ENCODE measurements around the gene TBCCD1. TPM values are rescaled to one million over a fixed set of nuclear protein-coding genes. Genes with fewer than 3 reads are reported as not detected.

The TBCCD1 gene
- total and polyA plus RNA-seq, 2 of the 8 experiments (the other 6 are each of a cell fraction or from before 2014, with no cell fraction given): 11.3 to 13.9 TPM

GRCh38 chr3:186509423-186509822, 57.7 kb downstream of the TBCCD1 start:
- DNase-seq (ENCODE audit: low read depth in 1 of 2, low spot score in 2 of 2): no peak
- H3K4ac ChIP-seq (replicated peaks; ENCODE audit: insufficient read length, low read depth, low read length): no peak overlapping the region
- no peaks in the 10 kb centered on the region for H3K23me2 ChIP-seq (ENCODE audit: low read depth, low read length)
- H2BK20ac ChIP-seq (ENCODE audit: low read length): no peak overlapping the region
- no peak overlapping the region for H2AFZ ChIP-seq (ENCODE audit: low read length)
- H4K20me1 ChIP-seq (replicated peaks in 1 of 2; ENCODE audit: control insufficient read depth in 1 of 2, insufficient read depth in 2 of 2, low read length in 2 of 2): no peaks in the 10 kb centered on the region
- no peak overlapping the region for H2BK12ac ChIP-seq (ENCODE audit: low read depth, low read length)
- no peaks in the 10 kb centered on the region for H3K36me3 ChIP-seq (ENCODE audit: control insufficient read depth in 2 of 4, insufficient read depth in 4 of 4, low read length in 3 of 4)
- H2BK120ac ChIP-seq (replicated peaks; ENCODE audit: low read depth, low read length): no peak overlapping the region
- no peak overlapping the region for H4K8ac ChIP-seq (ENCODE audit: extremely low read depth, insufficient read depth, low read length)
- H3K4me1 ChIP-seq (replicated peaks in 1 of 4; ENCODE audit: control insufficient read depth in 3 of 4, insufficient read depth in 4 of 4, low read length in 3 of 4): peaks cover 0 to 2% (median 0%) of the 10 kb centered on the region in 4 experiments; a peak in 1 of 7 replicates
- H3K27ac ChIP-seq (ENCODE audit: low read depth, low read length): no peak overlapping the region
- H3K79me2 ChIP-seq (ENCODE audit: control insufficient read depth in 1 of 2, insufficient read depth in 2 of 2, low read length in 2 of 2): no peaks in the 10 kb centered on the region
- H3K4me2 ChIP-seq (ENCODE audit: insufficient read depth in 1 of 2, low read depth in 2 of 2, low read length in 2 of 2): no peak overlapping the region
- FAIRE-seq: no peak
- no peak overlapping the region for H3K9ac ChIP-seq (replicated peaks in 1 of 4; ENCODE audit: extremely low read depth in 1 of 4, low read depth in 3 of 4, low read length in 3 of 4)
- H3K9me3 ChIP-seq (ENCODE audit: insufficient read depth in 2 of 2, low read depth in 1 of 2, low read length in 1 of 2): no peaks in the 10 kb centered on the region
- H3K27me3 ChIP-seq (replicated peaks in 1 of 4; ENCODE audit: control insufficient read depth in 3 of 4, extremely low read depth in 1 of 4, insufficient read depth in 3 of 4, low read length in 3 of 4): no peaks in the 10 kb centered on the region; a peak in 2 of 7 replicates
- no peaks in the 10 kb centered on the region for H3K79me1 ChIP-seq (ENCODE audit: low read depth, low read length)
- no peak overlapping the region for H3K23ac ChIP-seq (ENCODE audit: insufficient read length)
- no peak overlapping the region for H2BK15ac ChIP-seq (ENCODE audit: low read length)
- ChIA-PET CTCF (ENCODE audit: partially characterized antibody) (interaction anchor here (1.3 to 1.5 kb wide), 2 partner anchors 8 to 20 kb away, joined by 3 to 6 read pairs; no protein-coding TSS in a partner anchor), POLR2A (ENCODE audit: partially characterized antibody) (no interaction called here)
- H2AK5ac ChIP-seq (ENCODE audit: low read depth, low read length): no peak overlapping the region
- no peak overlapping the region for H2BK5ac ChIP-seq (ENCODE audit: low read depth, low read length)
- no peak overlapping the region for H3K56ac ChIP-seq (replicated peaks; ENCODE audit: insufficient read length, low read depth, low read length)
- no peak overlapping the region for H3K4me3 ChIP-seq (ENCODE audit: extremely low read depth in 1 of 4, insufficient read depth in 2 of 4, low read depth in 3 of 4, low read length in 4 of 4)
- H3K14ac ChIP-seq (ENCODE audit: insufficient read length): no peak overlapping the region
- 74% methylated on average over 2 of the region's 2 CpGs; no CpG with 5 or more reads in 1 of the 2 experiments for WGBS, 2 experiments (ENCODE audit: extremely low coverage in 1 of 2, insufficient coverage in 1 of 2, insufficient read length in 1 of 2, insufficient replicate concordance in 2 of 2, low coverage in 1 of 2, low lambda C conversion rate in 2 of 2, missing lambda C conversion rate in 1 of 2)
- no peak overlapping the region for H3K18ac ChIP-seq (ENCODE audit: extremely low read depth, low read length)
- H4K5ac ChIP-seq (ENCODE audit: insufficient read length, low read depth, low read length): no peak overlapping the region
- no peak overlapping the region for H4K91ac ChIP-seq (replicated peaks; ENCODE audit: insufficient read length, low read length)
- no peak for TF ChIP-seq ATF3 (IDR thresholded peaks at IDR 0.05; ENCODE audit: insufficient read depth, low read depth, low read length)
- no peak for TF ChIP-seq HDAC2 (IDR thresholded peaks at IDR 0.05; ENCODE audit: borderline replicate concordance in 1 of 2, low read depth in 2 of 2, low read length in 2 of 2)
